ENCODE results near the gene ENO3.
A peak's percentile ranks its signal among the peaks of the same experiment; 100 is the strongest.

Gene ENO3

DNA sequence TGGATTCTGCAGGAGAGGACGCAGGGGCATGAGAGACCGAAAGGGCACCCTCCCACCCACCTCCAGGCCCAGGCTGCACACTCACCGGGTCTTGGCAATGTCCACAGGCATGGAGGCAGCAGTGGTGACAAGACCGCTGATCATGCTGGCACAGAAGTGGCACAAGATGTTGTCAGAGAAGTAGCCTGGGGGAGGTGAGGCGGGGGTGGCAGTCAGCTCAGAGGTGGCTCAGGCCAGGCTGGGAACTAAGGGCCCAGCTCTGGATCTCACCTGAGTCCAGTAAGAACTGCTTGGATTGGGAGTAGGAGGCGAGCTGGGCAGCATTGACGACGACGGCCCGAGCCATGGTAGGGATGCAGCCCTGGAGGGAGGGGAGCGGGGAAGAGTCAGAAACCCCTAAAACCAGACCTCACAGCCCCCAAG lies 12.8 kb upstream of the ENO3 start:
- DNase-seq, result no peak

DNA sequence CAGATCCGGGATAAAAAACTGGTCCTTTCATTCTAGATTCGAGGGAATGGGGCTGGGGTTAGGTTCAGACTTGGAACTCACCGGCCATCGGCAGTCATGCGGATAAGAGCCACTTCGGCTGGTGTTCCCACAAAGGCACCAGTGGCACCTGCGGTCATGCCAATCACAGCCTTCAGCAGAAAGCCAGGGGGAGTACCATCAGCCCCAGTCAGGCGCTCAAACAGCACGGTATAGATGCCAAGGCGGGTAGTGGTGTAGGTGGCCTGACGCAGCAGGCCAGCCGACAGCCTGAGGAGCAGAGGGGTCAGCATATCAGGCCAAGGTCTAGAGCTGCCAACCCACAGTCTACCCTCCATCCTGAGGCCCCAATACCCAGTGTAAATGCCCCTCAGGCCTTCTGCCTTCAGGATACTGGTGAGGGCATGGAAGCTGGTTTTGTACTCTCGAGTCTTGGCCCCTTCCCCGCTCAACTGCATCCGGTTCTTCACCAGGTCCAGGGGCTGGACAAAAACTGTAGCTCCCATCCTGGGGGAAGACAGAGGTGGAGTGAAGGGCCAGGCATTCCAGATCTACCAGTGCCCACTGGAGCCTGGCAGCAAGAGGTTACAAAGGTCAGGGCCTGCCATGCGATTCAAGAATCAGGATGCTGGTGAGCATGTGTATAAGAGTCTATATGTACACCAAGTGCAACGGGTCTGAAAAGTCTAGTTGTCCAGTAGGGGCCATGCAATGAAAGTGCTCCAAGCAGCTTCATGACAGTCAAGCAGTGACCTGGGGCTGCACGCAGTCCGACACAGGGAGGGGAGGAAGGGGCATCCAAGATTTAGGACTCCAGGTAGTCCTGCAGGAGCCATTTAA lies 12.0 kb upstream of the ENO3 start:
- DNase-seq, result no peak

DNA sequence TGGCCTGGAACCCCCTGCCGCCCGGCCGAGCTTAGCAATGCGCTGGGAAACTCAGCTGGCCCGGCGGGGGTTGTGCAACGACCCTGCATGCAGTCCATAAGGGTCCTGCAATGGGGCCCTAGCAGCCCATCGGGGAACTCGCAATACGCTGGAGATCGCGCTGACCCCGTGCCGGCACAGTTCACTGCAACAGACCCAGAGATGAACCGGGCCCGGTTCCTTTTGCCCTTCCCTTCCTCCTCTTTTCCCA lies 11.4 kb upstream of the ENO3 start:
- peak; percentile 22 for DNase-seq

DNA sequence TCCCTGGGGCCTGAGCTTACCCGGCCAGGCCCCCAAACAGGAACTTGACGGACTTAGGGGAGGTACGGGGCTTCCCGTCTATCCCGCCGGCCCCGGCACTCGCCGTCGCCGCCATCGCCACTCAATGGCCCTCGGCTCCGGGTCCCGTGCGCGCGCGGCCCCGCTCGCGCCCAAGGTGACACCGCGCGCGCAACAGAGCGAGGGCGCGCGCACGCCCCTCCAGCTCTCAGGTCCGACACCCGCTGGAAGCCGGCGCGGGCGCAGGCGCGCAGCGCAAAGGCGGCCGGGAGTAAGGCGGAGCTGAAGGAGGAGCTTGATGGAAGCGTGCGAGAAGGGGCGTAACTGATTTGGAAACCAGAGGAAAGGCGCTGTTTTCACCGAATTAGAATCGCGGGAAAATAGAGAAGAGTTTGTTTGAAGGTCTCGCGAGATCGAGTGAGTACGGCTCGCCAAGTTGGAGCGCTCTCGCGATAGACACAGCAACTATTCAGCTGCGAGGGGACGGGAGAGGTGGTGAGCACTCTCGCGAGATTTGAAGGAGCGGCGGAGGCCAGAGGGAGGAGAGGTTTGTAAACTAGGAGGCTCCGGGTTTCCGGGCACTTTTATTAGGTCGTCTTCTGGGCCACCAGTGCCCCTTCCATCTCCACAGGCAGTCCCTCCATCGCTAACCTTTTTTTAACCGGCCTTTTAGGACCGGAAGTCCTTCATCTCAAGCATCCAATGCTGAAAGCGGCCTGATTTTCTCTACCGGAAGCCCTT lies 10.9 kb upstream of the ENO3 start, which contains the start of the genes RNF167 and SLC25A11:
Gene RNF167 (plus strand): TSS at position 473 of the 759 bp plus-strand sequence. CDS start 642 bp downstream, outside the sequence.
Gene SLC25A11 (minus strand): TSS at position 251 of the 759 bp plus-strand sequence. CDS start 136 bp downstream, at position 115.
- DNase-seq, result peak; percentile 99

DNA sequence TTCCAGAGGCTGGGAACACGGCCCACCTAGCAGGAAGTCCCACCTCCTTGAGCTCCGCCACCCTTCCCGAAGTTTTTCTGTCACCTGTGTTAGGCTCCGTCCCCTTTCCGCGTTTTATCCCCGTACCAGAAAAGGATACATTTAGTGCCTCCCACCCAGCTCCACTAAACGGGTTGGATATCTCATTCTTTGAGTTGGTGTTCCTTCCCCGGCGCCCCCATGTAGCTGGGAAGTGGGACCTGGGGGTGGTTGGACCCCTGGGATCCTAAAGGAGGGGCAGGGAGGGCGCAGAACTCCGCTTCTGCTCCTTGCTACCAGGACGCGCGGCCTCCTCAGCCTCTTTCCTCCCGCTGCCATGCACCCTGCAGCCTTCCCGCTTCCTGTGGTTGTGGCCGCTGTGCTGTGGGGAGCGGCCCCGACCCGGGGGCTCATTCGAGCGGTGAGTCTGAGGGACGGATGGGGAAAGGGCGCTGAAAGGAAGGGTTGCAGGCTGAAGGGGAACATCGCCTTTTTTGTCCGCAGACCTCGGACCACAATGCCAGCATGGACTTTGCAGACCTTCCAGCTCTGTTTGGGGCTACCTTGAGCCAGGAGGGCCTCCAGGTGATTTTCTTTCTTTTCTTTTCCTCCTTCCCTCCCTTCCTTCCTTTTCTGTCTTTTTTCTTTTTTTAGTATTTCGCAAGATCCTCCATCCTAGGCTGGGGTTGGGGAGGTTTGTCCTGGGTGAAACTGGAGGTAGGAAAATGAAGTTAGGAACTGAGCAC lies 10.2 kb upstream of the ENO3 start:
- peak; percentile 72 for DNase-seq

DNA sequence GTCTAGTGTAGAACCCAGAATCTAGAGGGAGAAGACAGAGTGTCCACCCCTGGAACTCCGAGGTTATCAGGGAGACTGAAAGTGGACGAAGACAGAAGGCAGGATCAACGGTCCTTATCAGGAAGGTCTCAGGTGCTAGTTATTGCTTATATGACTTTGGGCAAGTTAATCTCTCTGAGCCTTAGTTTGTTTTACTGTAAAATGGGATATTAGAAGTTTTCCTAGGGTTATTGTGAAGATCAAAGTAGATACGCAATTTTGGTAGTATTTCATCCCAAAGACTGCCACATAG lies 9.7 kb upstream of the ENO3 start:
- DNase-seq, result no peak

DNA sequence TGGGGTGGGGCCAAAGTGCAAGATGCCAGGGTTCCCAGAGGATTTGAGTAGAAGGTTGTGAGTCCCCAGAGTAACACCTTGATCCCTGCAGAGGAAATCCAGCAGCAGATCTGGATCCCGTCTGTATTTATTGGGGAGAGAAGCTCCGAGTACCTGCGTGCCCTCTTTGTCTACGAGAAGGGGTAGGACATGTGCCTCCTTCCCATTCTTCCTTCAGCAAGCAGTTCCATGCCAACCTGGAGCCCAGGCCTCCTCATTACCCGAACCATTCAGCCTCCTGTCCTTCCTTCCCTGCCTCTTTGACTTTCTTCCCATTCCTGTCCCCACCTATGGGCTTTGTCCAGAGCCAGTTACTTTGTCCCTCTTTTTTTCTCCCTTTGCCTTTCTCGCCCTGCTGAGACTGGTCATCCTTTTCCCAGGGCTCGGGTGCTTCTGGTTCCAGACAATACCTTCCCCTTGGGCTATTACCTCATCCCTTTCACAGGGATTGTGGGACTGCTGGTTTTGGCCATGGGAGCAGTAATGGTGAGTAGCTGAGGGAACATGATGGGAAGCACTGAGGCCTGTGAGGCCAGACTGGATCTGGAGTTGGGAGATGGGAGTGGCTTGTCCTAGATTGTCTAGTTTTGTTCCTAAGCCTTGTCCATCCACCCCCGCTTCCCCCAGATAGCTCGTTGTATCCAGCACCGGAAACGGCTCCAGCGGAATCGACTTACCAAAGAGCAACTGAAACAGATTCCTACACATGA lies 8.0 kb upstream of the ENO3 start:
- no peak for DNase-seq

DNA sequence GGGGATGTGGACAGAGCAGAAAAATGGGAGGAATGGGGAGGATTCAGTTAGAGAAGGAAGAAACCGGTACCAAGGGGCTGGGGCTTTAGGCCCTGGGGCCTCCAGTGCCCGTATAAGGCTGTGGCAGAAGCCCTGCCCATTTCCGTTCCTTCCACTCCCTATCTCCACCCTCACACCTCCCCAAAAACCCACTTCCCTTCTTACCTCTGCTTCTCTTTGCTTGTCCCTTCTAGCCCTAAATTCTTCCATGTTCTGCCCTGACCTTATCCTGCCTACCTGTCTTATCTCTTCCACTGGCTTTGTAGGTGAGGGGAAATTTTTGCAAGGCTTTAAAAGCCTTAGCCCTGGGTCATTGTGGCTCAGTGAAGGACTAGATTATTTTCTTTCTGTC lies 6.8 kb upstream of the ENO3 start:
- peak; percentile 87 for DNase-seq

DNA sequence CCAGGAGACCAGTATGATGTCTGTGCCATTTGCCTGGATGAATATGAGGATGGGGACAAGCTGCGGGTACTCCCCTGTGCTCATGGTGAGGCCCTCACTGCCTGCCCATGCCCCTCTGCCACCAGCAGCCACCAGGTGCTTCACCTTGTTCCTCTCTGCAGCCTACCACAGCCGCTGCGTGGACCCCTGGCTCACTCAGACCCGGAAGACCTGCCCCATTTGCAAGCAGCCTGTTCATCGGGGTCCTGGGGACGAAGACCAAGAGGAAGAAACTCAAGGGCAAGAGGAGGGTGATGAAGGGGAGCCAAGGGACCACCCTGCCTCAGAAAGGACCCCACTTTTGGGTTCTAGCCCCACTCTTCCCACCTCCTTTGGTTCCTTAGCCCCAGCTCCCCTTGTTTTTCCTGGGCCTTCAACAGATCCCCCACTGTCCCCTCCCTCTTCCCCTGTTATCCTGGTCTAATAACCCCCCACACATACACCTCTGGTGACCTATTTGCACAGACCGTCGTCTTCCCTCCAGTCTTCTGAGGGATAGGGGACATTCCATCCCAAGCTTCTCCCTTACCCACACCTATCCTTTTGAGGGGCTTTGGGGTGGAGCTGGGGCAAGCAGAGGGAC lies 6.3 kb upstream of the ENO3 start:
- DNase-seq, result peak; percentile 56

DNA sequence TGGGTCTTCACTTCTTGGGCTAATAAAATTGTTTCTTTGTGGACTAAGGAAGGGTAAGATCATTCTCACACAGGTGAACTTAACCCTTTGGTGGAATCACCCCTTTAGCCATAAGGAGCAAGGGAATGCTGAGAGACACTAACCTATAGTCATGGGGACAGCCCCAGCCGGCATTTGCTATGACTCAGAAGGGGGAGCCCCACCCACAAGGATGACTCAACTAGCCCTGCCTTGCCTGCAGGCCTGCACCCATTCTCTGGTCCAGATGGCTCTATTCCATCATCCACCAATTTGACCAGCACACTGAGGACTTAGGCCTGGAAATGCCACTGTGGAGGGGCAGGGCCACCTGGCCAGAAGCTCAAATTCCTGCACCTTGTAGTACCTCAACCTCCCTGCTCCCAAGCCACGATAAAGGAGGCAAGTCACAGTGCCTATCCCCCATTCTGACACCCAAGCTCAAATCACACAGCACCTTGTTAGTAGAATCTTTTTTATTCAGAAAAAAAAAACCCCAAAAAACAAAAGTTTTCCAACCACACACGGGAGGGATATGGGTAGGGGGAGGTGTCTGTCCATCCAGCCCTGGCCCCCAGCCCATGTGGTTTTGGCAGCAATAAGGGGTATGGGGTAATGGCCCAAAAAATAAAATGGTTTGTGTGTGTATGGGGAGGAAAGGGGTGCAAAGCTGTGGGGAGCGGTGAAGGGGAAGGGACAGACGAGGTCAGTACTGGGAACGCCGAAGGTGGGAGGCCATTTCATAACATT lies 5.6 kb upstream of the ENO3 start:
- peak; percentile 93 for DNase-seq

DNA sequence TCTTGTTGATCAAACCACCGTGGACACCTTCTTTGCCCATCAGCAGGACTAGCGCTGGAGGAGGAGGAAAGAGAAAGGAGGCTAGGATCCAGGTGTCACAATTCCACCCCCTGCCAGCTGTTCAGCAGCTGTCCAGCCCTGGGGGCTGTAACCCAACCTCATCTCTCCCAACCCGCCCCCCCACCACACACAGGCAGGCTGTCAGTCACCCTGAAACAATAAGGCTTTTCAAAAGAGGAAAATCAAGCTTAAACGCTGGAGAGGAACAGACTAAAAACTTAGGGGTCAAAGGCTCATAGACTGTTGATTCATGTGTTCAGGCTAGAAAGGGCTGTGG lies 5.0 kb upstream of the ENO3 start:
- DNase-seq, result peak; percentile 31

DNA sequence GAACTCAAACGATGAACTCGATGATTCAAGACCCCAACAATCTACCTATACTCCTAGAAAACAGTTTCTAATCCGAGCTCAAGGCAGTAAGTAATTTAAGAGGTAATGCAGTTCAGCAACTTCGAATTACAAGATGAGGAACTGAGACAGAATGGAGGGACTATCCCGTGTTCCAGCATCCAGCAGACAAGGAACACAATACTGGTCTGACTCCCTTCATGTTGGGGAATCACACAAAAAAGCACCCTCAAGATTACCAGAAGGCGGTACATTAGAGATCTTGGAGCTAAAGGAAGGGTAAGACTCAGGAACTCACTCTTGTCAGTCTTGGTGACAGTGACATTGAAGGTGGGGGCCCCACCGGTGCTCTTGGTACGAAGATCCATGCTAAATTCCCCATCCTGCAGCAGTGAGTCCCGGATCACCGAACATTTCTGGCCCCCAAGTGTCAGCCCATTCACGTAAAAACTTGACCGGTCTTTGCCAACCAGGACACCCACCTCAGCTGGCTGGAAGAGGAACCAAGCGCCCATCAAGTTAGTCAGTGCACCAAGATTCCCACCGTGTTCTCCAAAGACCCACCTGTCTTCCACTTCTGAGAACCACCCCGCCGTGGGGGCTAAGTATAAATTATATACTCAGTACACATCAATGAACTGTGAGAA lies 4.5 kb upstream of the ENO3 start:
- no peak for DNase-seq

DNA sequence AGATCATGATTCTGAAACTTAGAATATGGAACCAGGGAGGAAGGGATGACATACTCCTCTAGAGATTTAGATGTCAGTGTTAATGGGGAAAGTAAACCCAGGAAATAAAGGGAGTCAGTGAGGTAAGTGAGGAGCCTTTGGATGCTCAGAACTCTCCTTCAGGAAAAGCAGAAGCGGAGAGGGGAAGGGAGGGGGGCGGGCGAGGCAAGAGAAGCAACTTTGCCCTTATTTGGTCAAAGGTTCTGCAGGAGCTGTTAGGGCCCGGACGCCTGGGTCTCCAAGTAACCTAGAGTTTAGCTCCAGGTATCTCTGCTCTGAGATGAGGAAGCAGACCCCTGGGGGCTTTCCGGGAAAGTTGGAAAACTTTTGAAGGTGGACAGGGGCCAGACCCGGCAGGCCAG lies 3.9 kb upstream of the ENO3 start:
- no peak for DNase-seq

DNA sequence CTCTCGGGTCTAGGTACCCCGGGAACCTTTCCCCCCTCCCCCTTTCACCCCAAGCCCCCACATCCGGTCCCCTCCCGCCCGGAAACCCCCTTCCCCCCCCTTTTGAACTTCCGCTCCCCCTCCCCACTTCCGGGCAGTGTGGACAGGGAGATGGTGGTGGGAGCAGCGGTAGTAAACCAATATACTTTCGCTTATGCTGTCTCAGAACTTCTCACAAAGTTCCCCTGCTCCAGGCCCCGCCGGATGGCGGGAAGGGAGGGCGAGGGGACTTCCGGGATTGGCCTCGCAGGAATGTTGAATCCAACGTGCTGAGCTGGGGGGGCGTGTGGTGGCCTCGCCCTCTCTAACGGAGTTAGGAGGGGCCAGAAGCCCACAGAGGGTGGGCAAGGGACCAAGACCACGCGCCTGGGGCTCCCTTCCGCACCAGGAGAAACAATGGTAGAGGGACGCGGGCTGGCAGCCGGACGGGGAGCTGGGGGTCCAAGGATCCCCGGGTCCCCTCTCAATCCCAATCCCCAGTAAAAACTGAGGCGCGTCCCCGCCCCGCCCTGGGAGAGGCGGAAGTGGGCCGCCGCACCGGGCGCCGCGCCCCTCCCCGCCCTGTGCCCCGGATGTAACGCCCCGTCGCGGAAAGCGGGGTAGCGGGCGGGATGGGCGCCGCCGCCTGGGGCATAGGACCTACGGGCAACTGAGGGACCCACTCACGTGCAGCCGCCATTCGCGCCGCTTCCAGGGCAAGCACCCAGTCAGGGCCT lies 3.3 kb upstream of the ENO3 start:
- DNase-seq, result peak; percentile 86

DNA sequence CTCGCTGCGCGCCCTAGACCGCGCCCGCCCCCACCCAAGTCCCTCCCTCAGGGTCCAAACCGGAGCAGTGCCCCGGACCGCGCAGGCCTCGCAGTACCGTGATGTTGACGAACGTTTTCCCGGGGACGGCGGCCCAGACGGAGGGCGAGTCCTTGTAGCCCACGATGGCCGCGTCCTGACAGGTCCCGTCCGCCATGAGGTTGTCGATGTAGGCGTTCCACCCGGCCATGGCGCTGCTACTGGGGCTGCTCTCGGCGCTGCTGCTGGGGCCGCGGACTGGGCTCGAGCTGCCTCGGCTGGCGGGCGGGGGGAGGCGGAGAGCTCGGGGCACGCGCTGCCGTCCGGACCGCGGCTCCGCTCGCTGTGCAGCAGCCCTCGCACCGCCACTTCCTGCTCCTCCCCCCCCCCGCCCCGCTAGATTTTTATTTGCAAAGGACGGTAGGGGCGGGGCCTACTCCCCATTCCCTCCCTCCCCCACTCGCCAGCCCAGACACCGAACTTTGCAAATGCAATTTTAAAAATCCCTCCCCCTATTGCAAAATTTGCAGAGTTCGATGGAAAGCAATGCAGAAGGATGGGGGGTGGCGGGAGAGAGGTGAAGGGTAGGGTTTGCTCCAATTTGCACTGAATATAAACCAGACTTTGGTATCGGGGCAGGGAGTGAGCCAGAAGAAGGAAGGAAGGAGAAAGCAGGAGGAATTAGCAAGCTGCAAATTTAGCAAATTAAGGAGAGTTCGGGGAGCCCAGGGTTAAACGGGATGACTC lies 2.6 kb upstream of the ENO3 start, which contains the start of gene PFN1:
Gene PFN1 (minus strand): TSS at position 365 of the 765 bp plus-strand sequence. CDS start 136 bp downstream, at position 229.
- DNase-seq, result peak; percentile 95

DNA sequence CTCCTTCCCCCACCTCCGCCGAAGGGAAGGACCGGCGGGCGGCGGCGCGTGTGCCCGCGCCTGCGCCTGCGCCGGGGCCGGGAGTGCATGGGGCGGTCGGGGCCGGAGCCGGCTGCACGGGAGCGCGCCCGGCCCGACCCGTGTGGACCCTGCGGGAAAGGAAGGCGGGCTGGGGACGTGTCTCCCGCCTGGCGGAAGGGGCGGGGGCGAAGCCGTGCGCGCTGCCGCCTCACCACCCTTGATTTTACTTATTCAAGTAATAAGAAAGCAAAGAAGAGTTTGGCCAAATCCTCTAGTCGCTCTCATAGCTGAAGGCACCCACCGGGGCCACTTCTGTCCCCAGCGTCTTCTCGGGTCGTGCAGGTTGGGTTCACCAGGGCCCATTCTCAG lies 2.0 kb upstream of the ENO3 start:
- DNase-seq, result peak; percentile 90

DNA sequence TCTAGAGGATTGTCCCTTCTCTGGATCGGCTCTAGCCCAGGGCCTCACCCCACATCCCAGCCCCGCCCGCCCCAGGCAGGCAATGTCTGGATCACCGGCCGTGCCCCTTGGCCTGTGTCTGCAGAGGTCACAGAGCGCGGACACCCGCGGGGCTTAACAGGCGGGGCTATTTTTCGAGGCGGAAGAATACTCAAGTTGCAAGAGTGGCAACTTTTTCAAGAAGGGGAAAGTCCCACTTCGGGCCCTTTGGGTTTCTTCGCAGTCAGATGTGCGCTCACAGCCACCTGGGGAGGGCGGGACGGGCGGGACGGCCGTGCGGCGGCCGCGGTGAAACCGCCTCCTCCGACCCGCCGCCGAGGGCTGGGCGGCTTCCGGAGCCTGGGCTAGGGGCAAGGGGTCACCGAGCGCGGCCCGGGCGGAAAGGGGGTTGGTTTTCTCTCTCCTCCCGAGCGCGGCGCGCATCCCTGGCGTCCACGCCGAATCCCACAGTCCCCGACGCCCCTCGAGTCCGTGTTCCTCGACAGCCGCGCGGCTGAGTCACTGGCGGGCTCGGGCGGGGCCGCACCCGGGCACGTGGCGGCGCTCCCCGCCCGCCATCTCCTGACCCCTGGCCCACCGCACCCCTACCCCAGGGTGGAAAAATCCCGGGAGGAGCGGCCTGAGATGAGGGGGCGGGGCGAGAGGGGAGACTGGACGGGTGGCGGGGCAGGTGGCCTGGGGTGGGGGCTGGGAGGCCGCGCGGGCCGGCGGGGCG lies 1.4 kb upstream of the ENO3 start:
- peak; percentile 90 for DNase-seq

DNA sequence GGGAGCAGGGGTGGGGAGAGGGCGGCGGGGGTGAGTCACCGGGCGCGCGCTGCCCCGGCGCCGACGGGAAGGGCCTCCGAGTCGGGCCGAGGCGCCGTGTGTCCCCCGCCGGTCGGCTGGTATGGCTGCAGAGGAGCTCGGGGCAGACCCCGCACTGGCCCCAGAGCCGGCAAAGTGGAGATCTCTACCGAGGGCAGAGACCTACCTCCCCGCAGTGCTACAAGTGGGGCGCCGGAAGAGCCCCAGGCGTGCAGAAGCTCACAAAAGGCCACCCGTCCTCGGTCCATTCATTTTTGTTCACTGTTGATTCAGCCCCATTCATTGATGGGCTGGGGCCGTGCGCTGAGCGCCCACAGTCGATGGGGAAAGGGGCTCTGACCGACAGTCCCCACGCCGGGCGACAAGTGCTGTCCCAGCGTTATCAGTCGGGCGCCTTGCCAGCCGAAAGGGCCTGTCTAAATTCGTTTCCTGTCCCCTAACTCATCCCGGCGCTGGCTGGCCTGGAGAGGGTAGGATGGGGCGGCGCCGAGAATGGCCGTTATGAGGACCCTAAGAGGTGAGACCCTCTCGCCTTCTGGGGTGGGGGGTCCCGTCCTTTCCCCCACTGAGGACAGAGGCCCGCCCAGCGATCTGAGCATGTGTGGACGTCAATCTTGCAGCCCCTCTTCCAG lies 709 bp upstream of the ENO3 start:
- DNase-seq, result peak; percentile 41
